Measurements from ENCODE around the gene TRERF1. TPM values are rescaled to one million over a fixed set of nuclear protein-coding genes. Genes with fewer than 3 reads are reported as not detected.

The TRERF1 gene
- total RNA-seq, 1 experiment from 2014 or later = 22.3 TPM

GRCh38 chr6:42392833-42393232 is 58.9 kb downstream of the TRERF1 start (continued):
- no peak for TF ChIP-seq PRDM15 (CRISPR knock-in tag; IDR thresholded peaks at IDR 0.05)
- no peak for TF ChIP-seq ZBTB43 (CRISPR knock-in tag; IDR thresholded peaks at IDR 0.05)
- no peak for TF ChIP-seq MAX (CRISPR knock-in tag; IDR thresholded peaks at IDR 0.05)

GRCh38 chr6:42391441-42391840 is 60.3 kb downstream of the TRERF1 start:
- CTCF ChIA-PET = interaction anchor here (1.0 to 1.4 kb wide), 4 partner anchors 10 to 172 kb away, joined by 3 to 5 read pairs (median 3); partner anchors contain the start of gene UBR2
- peaks cover 62% of the 10 kb centered on the region for H3K4me1 Mint-ChIP-seq
- TF ChIP-seq NFATC4 (CRISPR knock-in tag; IDR thresholded peaks at IDR 0.05) (no peak), SMAD3 (CRISPR knock-in tag; IDR thresholded peaks at IDR 0.05; ENCODE audit: borderline replicate concordance) (no peak), ELF4 (CRISPR knock-in tag; IDR thresholded peaks at IDR 0.05; ENCODE audit: low read depth) (no peak), ZMAT4 (CRISPR knock-in tag; IDR thresholded peaks at IDR 0.05) (no peak), USF1 (CRISPR knock-in tag; IDR thresholded peaks at IDR 0.05) (no peak), ETV6 (CRISPR knock-in tag; IDR thresholded peaks at IDR 0.05) (no peak), NR1H2 (CRISPR knock-in tag; IDR thresholded peaks at IDR 0.05) (no peak), SOX15 (CRISPR knock-in tag; IDR thresholded peaks at IDR 0.05) (no peak), CREM (CRISPR knock-in tag; IDR thresholded peaks at IDR 0.05) (no peak), MAX (CRISPR knock-in tag; IDR thresholded peaks at IDR 0.05) (no peak), RELA (CRISPR knock-in tag; IDR thresholded peaks at IDR 0.05; ENCODE audit: borderline replicate concordance) (no peak), HMGXB4 (CRISPR knock-in tag; IDR thresholded peaks at IDR 0.05) (no peak), ZNF138 (CRISPR knock-in tag; conservative IDR thresholded peaks at IDR 0.05) (no peak), ZNF425 (CRISPR knock-in tag; conservative IDR thresholded peaks at IDR 0.05) (no peak)

More at GRCh38 chr6:42391441-42391840, 60.3 kb downstream of the TRERF1 start:
- H3K36me3 Mint-ChIP-seq = no peaks in the 10 kb centered on the region
- no peaks in the 10 kb centered on the region for H3K9me3 Mint-ChIP-seq
- POLR2A ChIA-PET = no interaction called here
- no peak overlapping the region for H3K27ac Mint-ChIP-seq
- DNase-seq (ENCODE audit: low spot score) (no peak), ATAC-seq (no peak)
- H3K4me3 Mint-ChIP-seq = no peak overlapping the region
- no peaks in the 10 kb centered on the region for H3K27me3 Mint-ChIP-seq (ENCODE audit: low read depth)

Measured in WTC11 (cell line).